DND-41 (cell line): ENCODE data around the gene MBP.

Experiments
- ATAC-seq: fragments of 200-7000 bp; cut with Tn5 transposase; 3 replicates; pipeline ENCODE4 v1.9.1; 2021; ENCODE audit warnings: low read depth; ENCODE audit not compliant: insufficient read depth
- DNase-seq: peaks from one replicate; pipeline ENCODE4 v3.0.0-alpha.2; 2020
- H2AFZ ChIP-seq: 2 replicates; pipeline ENCODE4 v1.6.0; 2012; ENCODE audit warnings: low read depth, low read length
- H3K27ac ChIP-seq: 2 replicates; pipeline ENCODE4 v1.5.1; 2012; ENCODE audit warnings: low read length, inconsistent platforms
- H3K27me3 ChIP-seq: fragments of 200-600 bp; sonication (generic); 2 replicates; pipeline ENCODE4 v1.6.0; 2012; ENCODE audit warnings: low read length, mild to moderate bottlenecking, inconsistent platforms; ENCODE audit not compliant: insufficient read depth, poor library complexity
- H3K36me3 ChIP-seq: 2 replicates; pipeline ENCODE4 v1.5.1; 2012; ENCODE audit warnings: low read length, inconsistent platforms; ENCODE audit not compliant: insufficient read depth
- H3K4me1 ChIP-seq: 2 replicates; pipeline ENCODE4 v1.5.1; 2012; ENCODE audit warnings: mild to moderate bottlenecking, low read length; ENCODE audit not compliant: insufficient read depth
- H3K4me2 ChIP-seq: 2 replicates; pipeline ENCODE4 v1.6.0; 2012; ENCODE audit warnings: mild to moderate bottlenecking, moderate library complexity, low read length, inconsistent platforms; ENCODE audit not compliant: insufficient read depth
- H3K4me3 ChIP-seq, 2 experiments: fragments of 200-600 bp in 1 of 2; shearing (Covaris generic) in 1 of 2; 2 replicates each; pipeline ENCODE4 v1.5.1; 2012 to 2016; ENCODE audit warnings: inconsistent platforms in 2 of 2, low read length in 2 of 2, mild to moderate bottlenecking in 2 of 2, low read depth in 1 of 2, moderate library complexity in 1 of 2
- H3K79me2 ChIP-seq: 2 replicates; pipeline ENCODE4 v1.6.0; 2012; ENCODE audit warnings: low read length, inconsistent platforms; ENCODE audit not compliant: insufficient read depth
- H3K9ac ChIP-seq: 2 replicates; pipeline ENCODE4 v1.6.0; 2012; ENCODE audit warnings: low read depth, mild to moderate bottlenecking, inconsistent platforms, low read length, moderate library complexity
- H3K9me3 ChIP-seq: 2 replicates; pipeline ENCODE4 v1.5.1; 2012; ENCODE audit warnings: low read length, moderate library complexity, mild to moderate bottlenecking, inconsistent platforms; ENCODE audit not compliant: insufficient read depth, severe bottlenecking
- H4K20me1 ChIP-seq: 2 replicates; pipeline ENCODE4 v1.6.0; 2012; ENCODE audit warnings: low read length; ENCODE audit not compliant: insufficient read depth
- CTCF ChIP-seq: IDR thresholded peaks from 2 replicates; pipeline ENCODE4 v1.5.1; 2012; ENCODE audit warnings: borderline replicate concordance, low read length, moderate library complexity, mild to moderate bottlenecking; ENCODE audit not compliant: poor library complexity, severe bottlenecking; ENCODE audit errors: extremely low read depth
- EZH2 ChIP-seq: IDR thresholded peaks from 3 replicates; pipeline ENCODE4 v1.6.1; 2012; ENCODE audit warnings: borderline replicate concordance, low read depth, mild to moderate bottlenecking, moderate library complexity, low read length, inconsistent platforms; ENCODE audit not compliant: severe bottlenecking

MBP gene

GRCh38 chr18:77060151-77060550 lies 72.4 kb downstream of the MBP start:
- Histone ChIP-seq H4K20me1 (no peaks in the 10 kb centered on the region), H3K9ac (no peak overlapping the region), H3K79me2 (peaks cover 34% of the 10 kb centered on the region), H3K4me1 (peaks cover 96% of the 10 kb centered on the region), H3K27me3 (no peaks in the 10 kb centered on the region), H3K4me2 (no peak overlapping the region), H3K4me3 (no peak overlapping the region), H3K9me3 (no peaks in the 10 kb centered on the region), H3K36me3 (peaks cover 13% of the 10 kb centered on the region; the same call in 1 of the 2 replicates), H2AFZ (no peak overlapping the region), H3K27ac (peak overlapping the region; percentile 92)
- no peak for ATAC-seq
- no peak for DNase-seq
- TF ChIP-seq CTCF, result no peak
- TF ChIP-seq EZH2, result no peak

- Histone ChIP-seq H3K4me1 (peaks cover 96% of the 10 kb centered on the region), H3K4me3 (no peak overlapping the region), H4K20me1 (no peaks in the 10 kb centered on the region), H2AFZ (no peak overlapping the region), H3K9me3 (no peaks in the 10 kb centered on the region), H3K79me2 (peaks cover 34% of the 10 kb centered on the region), H3K4me2 (no peak overlapping the region), H3K27me3 (no peaks in the 10 kb centered on the region), H3K36me3 (peaks cover 13% of the 10 kb centered on the region; the same call in 1 of the 2 replicates), H3K27ac (peak overlapping the region; percentile 92), H3K9ac (no peak overlapping the region)
- ATAC-seq (no peak), DNase-seq (peak; percentile 60)
- TF ChIP-seq CTCF, result peak; percentile 59
- TF ChIP-seq EZH2, result no peak
Observed at GRCh38 chr18:77059294-77059916, 73.2 kb downstream of the MBP start.

GRCh38 chr18:77058290-77058835 lies 74.2 kb downstream of the MBP start:
- no peak for TF ChIP-seq EZH2
- no peak for TF ChIP-seq CTCF
- Histone ChIP-seq H3K9me3 (no peaks in the 10 kb centered on the region), H3K27ac (peak overlapping the region; percentile 67), H3K4me2 (no peak overlapping the region), H4K20me1 (no peaks in the 10 kb centered on the region), H3K4me1 (peaks cover 96% of the 10 kb centered on the region), H3K9ac (no peak overlapping the region; the same call in 1 of the 2 replicates), H3K4me3 (no peak overlapping the region), H2AFZ (no peak overlapping the region), H3K36me3 (peaks cover 13% of the 10 kb centered on the region; the same call in 1 of the 2 replicates), H3K27me3 (no peaks in the 10 kb centered on the region), H3K79me2 (peaks cover 38% of the 10 kb centered on the region)
- ATAC-seq, result no peak
- no peak for DNase-seq
